Endodermal cell (in vitro differentiated cells): ENCODE measurements around the gene SAFB2. TPM values are rescaled to one million over a fixed set of nuclear protein-coding genes. Genes with fewer than 3 reads are reported as not detected.

Experiments used
- DNase-seq: peaks from one replicate; pipeline ENCODE4 v3.0.0-alpha.2; 2017
- H3K27ac ChIP-seq: 2 replicates; pipeline ENCODE4 v1.5.1; 2013; ENCODE audit warnings: mild to moderate bottlenecking, low read depth, low read length, moderate library complexity
- H3K27me3 ChIP-seq: 2 replicates; pipeline ENCODE4 v1.6.1; 2013; ENCODE audit warnings: mild to moderate bottlenecking, low read length, moderate library complexity; ENCODE audit not compliant: insufficient read depth, control insufficient read depth, poor library complexity, severe bottlenecking
- H3K36me3 ChIP-seq: 2 replicates; pipeline ENCODE4 v1.7.0; 2013; ENCODE audit warnings: mild to moderate bottlenecking, low read length, moderate library complexity; ENCODE audit not compliant: control insufficient read depth, insufficient read depth
- H3K4me1 ChIP-seq: one replicate; pipeline ENCODE4 v1.7.0; 2013; ENCODE audit warnings: low read length; ENCODE audit not compliant: control insufficient read depth, insufficient read depth
- H3K4me3 ChIP-seq: 2 replicates; pipeline ENCODE4 v1.5.1; 2013; ENCODE audit warnings: mild to moderate bottlenecking, low read length, moderate library complexity
- H3K9ac ChIP-seq: 2 replicates; pipeline ENCODE4 v1.6.1; 2013; ENCODE audit warnings: mild to moderate bottlenecking, low read length, moderate library complexity; ENCODE audit not compliant: poor library complexity, severe bottlenecking; ENCODE audit errors: extremely low read depth
- H3K9me3 ChIP-seq: 2 replicates; pipeline ENCODE4 v1.6.1; 2013; ENCODE audit warnings: mild to moderate bottlenecking, low read length, moderate library complexity; ENCODE audit not compliant: control insufficient read depth
- H3K27ac Mint-ChIP-seq: 2 replicates; pipeline ENCODE4 v1.8.0; 2020; ENCODE audit warnings: mixed read lengths
- H3K27me3 Mint-ChIP-seq: 2 replicates; pipeline ENCODE4 v1.8.0; 2021; ENCODE audit warnings: mild to moderate bottlenecking, mixed read lengths; ENCODE audit not compliant: insufficient read depth
- H3K36me3 Mint-ChIP-seq: 2 replicates; pipeline ENCODE4 v1.8.0; 2020; ENCODE audit warnings: low read depth, mixed read lengths
- H3K4me1 Mint-ChIP-seq: 2 replicates; pipeline ENCODE4 v1.8.0; 2020; ENCODE audit warnings: mixed read lengths
- H3K4me3 Mint-ChIP-seq: 2 replicates; pipeline ENCODE4 v1.8.0; 2020; ENCODE audit warnings: mild to moderate bottlenecking, moderate library complexity, mixed read lengths
- H3K9me3 Mint-ChIP-seq: 2 replicates; pipeline ENCODE4 v1.8.0; 2020; ENCODE audit warnings: mild to moderate bottlenecking, mixed read lengths
- CTCF ChIP-seq: fragments of 200-600 bp; sonication (generic); conservative IDR thresholded peaks from 2 replicates; pipeline ENCODE4 v1.5.0; 2021; ENCODE audit warnings: antibody characterized with exemption, mild to moderate bottlenecking
- WGBS, 2 experiments: methylation state at CpG; one replicate each; pipeline versions ENCODE4 v1.1.5 to v1.1.7; 2013; ENCODE audit warnings: missing lambda C conversion rate in 2 of 2, mixed read lengths in 1 of 2; ENCODE audit not compliant: insufficient coverage in 1 of 2, insufficient read length in 1 of 2; 5-methylcytosine and 5-hydroxymethylcytosine counted together
- total RNA-seq, 2 donors: library from RNA; stranded (reverse); fragmentation: NEBNext Ultra II Directional in 1 of 2; extraction: Animal tissue kit (Norgen Biotek cat#: 25700) in 1 of 2; gene quantifications; 2 replicates in 1 of 2; 3 replicates in 1 of 2; pipeline ENCODE4 v1.2.1, GENCODE V29; 2021

Gene SAFB2
- total RNA-seq, 2 donors from 2014 or later = 69.2 to 74.6 TPM

GRCh38 chr19:5627395-5627904 is 4.9 kb upstream of the SAFB2 start:
- H3K36me3 ChIP-seq = peaks cover 69% of the 10 kb centered on the region
- TF ChIP-seq CTCF = no peak
- no peaks in the 10 kb centered on the region for H3K27me3 ChIP-seq
- peak; percentile 55 for DNase-seq
- H3K36me3 Mint-ChIP-seq = peaks cover 64% of the 10 kb centered on the region
- H3K4me3 ChIP-seq = peak overlapping the region; percentile 16
- H3K4me3 Mint-ChIP-seq = no peak overlapping the region
- H3K4me1 ChIP-seq = peaks cover 10% of the 10 kb centered on the region
- H3K4me1 Mint-ChIP-seq = peaks cover 27% of the 10 kb centered on the region
- WGBS, 2 experiments = 84 to 87% methylated on average over 4 to 6 of the region's 6 CpGs
- H3K27ac Mint-ChIP-seq = peak overlapping the region; percentile 84
- no peaks in the 10 kb centered on the region for H3K9me3 Mint-ChIP-seq
- H3K27ac ChIP-seq = no peak overlapping the region
- no peak overlapping the region for H3K9ac ChIP-seq
- H3K9me3 ChIP-seq = no peaks in the 10 kb centered on the region
- peaks cover 2% of the 10 kb centered on the region for H3K27me3 Mint-ChIP-seq

GRCh38 chr19:5625641-5626040 is 3.1 kb upstream of the SAFB2 start:
- H3K4me1 ChIP-seq = peaks cover 10% of the 10 kb centered on the region
- WGBS, 2 experiments = 96 to 97% methylated on average over 9 to 12 of the region's 12 CpGs
- H3K27ac Mint-ChIP-seq = peak overlapping the region; percentile 54
- peak overlapping the region; percentile 87 for H3K4me3 ChIP-seq
- H3K9me3 ChIP-seq = no peaks in the 10 kb centered on the region
- peaks cover 56% of the 10 kb centered on the region for H3K36me3 Mint-ChIP-seq
- H3K27me3 Mint-ChIP-seq = peaks cover 2% of the 10 kb centered on the region
- H3K27me3 ChIP-seq = no peaks in the 10 kb centered on the region
- no peak for DNase-seq
- TF ChIP-seq CTCF = no peak
- H3K4me1 Mint-ChIP-seq = peaks cover 37% of the 10 kb centered on the region
- no peaks in the 10 kb centered on the region for H3K9me3 Mint-ChIP-seq
- peak overlapping the region; percentile 30 for H3K4me3 Mint-ChIP-seq
- no peak overlapping the region for H3K9ac ChIP-seq
- H3K36me3 ChIP-seq = peaks cover 62% of the 10 kb centered on the region
- no peak overlapping the region for H3K27ac ChIP-seq

- H3K4me3 Mint-ChIP-seq = peak overlapping the region; percentile 100
- WGBS, 2 experiments = 62 to 74% methylated on average over 6 to 8 of the region's 8 CpGs
- no peaks in the 10 kb centered on the region for H3K27me3 ChIP-seq
- no peak for DNase-seq
- H3K36me3 Mint-ChIP-seq = peaks cover 58% of the 10 kb centered on the region
- H3K4me1 Mint-ChIP-seq = peaks cover 37% of the 10 kb centered on the region
- H3K9ac ChIP-seq = peak overlapping the region; percentile 97
- peak overlapping the region; percentile 87 for H3K4me3 ChIP-seq
- no peaks in the 10 kb centered on the region for H3K9me3 Mint-ChIP-seq
- H3K27ac Mint-ChIP-seq = peak overlapping the region; percentile 91
- H3K27me3 Mint-ChIP-seq = peaks cover 2% of the 10 kb centered on the region
- H3K9me3 ChIP-seq = no peaks in the 10 kb centered on the region
- TF ChIP-seq CTCF = peak; percentile 39
- no peak overlapping the region for H3K27ac ChIP-seq
- H3K4me1 ChIP-seq = peaks cover 10% of the 10 kb centered on the region
- peaks cover 64% of the 10 kb centered on the region for H3K36me3 ChIP-seq
These were observed 2.2 kb upstream of the SAFB2 start for GRCh38 chr19:5624741-5625278.
